ENCODE data around the gene HIP1.

Gene HIP1

GRCh38 chr7:75649462-75649861 lies 89.3 kb downstream of the HIP1 start:
- Histone ChIP-seq H3F3A (ENCODE audit: control insufficient read depth, insufficient read depth) (no peaks in the 10 kb centered on the region), H3K4me3 (ENCODE audit: low read length) (no peak overlapping the region), H3K27ac (ENCODE audit: low read depth, low read length) (no peak overlapping the region), H3K79me2 (ENCODE audit: control insufficient read depth, low read length) (no peaks in the 10 kb centered on the region), H3K36me3 (ENCODE audit: control insufficient read depth, low read length) (no peaks in the 10 kb centered on the region), H3K9me2 (replicated peaks; ENCODE audit: control insufficient read depth, low read length) (no peaks in the 10 kb centered on the region), H3K4me1 (ENCODE audit: control insufficient read depth, low read length) (no peaks in the 10 kb centered on the region), H3K4me2 (ENCODE audit: low read length) (no peak overlapping the region), H4K20me1 (ENCODE audit: control insufficient read depth, insufficient read depth, low read depth, low read length) (no peaks in the 10 kb centered on the region), H3K27me3 (ENCODE audit: control insufficient read depth, low read length) (peaks cover 17% of the 10 kb centered on the region), H3K9me3 (ENCODE audit: control insufficient read depth, insufficient read depth, low read length) (peaks cover 4% of the 10 kb centered on the region; the same call in 1 of the 2 replicates)
- TF ChIP-seq CTCF (IDR thresholded peaks at IDR 0.05; ENCODE audit: low read depth, low read length, poor library complexity, severe bottlenecking) = no peak
- TF ChIP-seq EZH2phosphoT487 (IDR thresholded peaks at IDR 0.05; ENCODE audit: borderline replicate concordance, low read length) = no peak

GRCh38 chr7:75647709-75648438 lies 90.9 kb downstream of the HIP1 start:
- Histone ChIP-seq H4K20me1 (ENCODE audit: control insufficient read depth, insufficient read depth, low read depth, low read length) (no peaks in the 10 kb centered on the region), H3K79me2 (ENCODE audit: control insufficient read depth, low read length) (no peaks in the 10 kb centered on the region), H3K4me1 (ENCODE audit: control insufficient read depth, low read length) (no peaks in the 10 kb centered on the region), H3K36me3 (ENCODE audit: control insufficient read depth, low read length) (no peaks in the 10 kb centered on the region), H3F3A (ENCODE audit: control insufficient read depth, insufficient read depth) (no peaks in the 10 kb centered on the region), H3K9me3 (ENCODE audit: control insufficient read depth, insufficient read depth, low read length) (peaks cover 18% of the 10 kb centered on the region), H3K9me2 (replicated peaks; ENCODE audit: control insufficient read depth, low read length) (no peaks in the 10 kb centered on the region), H3K4me2 (ENCODE audit: low read length) (no peak overlapping the region), H3K27me3 (ENCODE audit: control insufficient read depth, low read length) (peaks cover 17% of the 10 kb centered on the region), H3K27ac (ENCODE audit: low read depth, low read length) (no peak overlapping the region), H3K4me3 (ENCODE audit: low read length) (no peak overlapping the region)
- no peak for TF ChIP-seq CTCF (IDR thresholded peaks at IDR 0.05; ENCODE audit: low read depth, low read length, poor library complexity, severe bottlenecking)
- TF ChIP-seq EZH2phosphoT487 (IDR thresholded peaks at IDR 0.05; ENCODE audit: borderline replicate concordance, low read length) = no peak

DNA sequence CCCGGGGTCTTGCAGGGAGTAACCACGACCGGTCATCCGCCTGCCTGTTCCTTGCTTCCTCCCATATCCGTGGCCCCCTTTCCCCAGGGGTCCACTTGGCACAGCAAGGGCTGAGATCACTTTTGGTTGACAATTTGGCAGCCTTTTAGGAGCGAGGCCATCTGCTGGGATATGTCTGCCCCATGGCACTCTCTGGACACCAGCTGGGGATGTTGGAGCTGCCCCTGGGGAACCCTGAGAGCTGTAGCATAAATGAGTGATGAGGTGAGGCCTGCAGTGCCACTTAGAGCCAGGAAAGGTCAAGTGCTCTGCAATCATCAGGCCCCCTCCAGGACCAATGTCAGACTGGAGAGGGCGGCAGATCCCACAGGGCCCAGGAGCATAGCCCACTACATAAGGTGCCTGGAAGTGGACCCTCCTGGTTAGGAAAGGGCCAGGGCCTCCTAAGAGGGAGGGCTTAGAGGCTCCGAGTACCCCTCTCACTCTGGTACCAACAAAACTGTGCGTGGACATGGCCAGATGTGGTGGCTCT lies 92.1 kb downstream of the HIP1 start:
- Histone ChIP-seq H3K27ac (ENCODE audit: low read depth, low read length) (no peak overlapping the region), H3K4me2 (ENCODE audit: low read length) (no peak overlapping the region), H3K4me1 (ENCODE audit: control insufficient read depth, low read length) (no peaks in the 10 kb centered on the region), H3K79me2 (ENCODE audit: control insufficient read depth, low read length) (no peaks in the 10 kb centered on the region), H3K36me3 (ENCODE audit: control insufficient read depth, low read length) (no peaks in the 10 kb centered on the region), H3K27me3 (ENCODE audit: control insufficient read depth, low read length) (peaks cover 17% of the 10 kb centered on the region), H3K9me2 (replicated peaks; ENCODE audit: control insufficient read depth, low read length) (no peaks in the 10 kb centered on the region), H3F3A (ENCODE audit: control insufficient read depth, insufficient read depth) (no peaks in the 10 kb centered on the region), H4K20me1 (ENCODE audit: control insufficient read depth, insufficient read depth, low read depth, low read length) (no peaks in the 10 kb centered on the region), H3K9me3 (ENCODE audit: control insufficient read depth, insufficient read depth, low read length) (peaks cover 22% of the 10 kb centered on the region), H3K4me3 (ENCODE audit: low read length) (no peak overlapping the region)
- TF ChIP-seq CTCF (IDR thresholded peaks at IDR 0.05; ENCODE audit: low read depth, low read length, poor library complexity, severe bottlenecking) = no peak
- no peak for TF ChIP-seq EZH2phosphoT487 (IDR thresholded peaks at IDR 0.05; ENCODE audit: borderline replicate concordance, low read length)
